Urinary bladder (tissue), 4 donors: ENCODE results near the gene EVX2. TPM values are rescaled to one million over a fixed set of nuclear protein-coding genes. Genes with fewer than 3 reads are reported as not detected.

Experiments
- DNase-seq: peaks from one replicate; pipeline ENCODE4 v3.0.0-alpha.2; 2015; ENCODE audit errors: extremely low spot score
- H3K27ac ChIP-seq: one replicate; pipeline ENCODE4 v1.5.1; 2013; ENCODE audit warnings: low read depth, mild to moderate bottlenecking, moderate library complexity
- H3K36me3 ChIP-seq: one replicate; pipeline ENCODE4 v1.6.1; 2013; ENCODE audit warnings: mild to moderate bottlenecking, moderate library complexity; ENCODE audit not compliant: insufficient read depth
- H3K4me1 ChIP-seq: one replicate; pipeline ENCODE4 v1.6.1; 2013; ENCODE audit warnings: mild to moderate bottlenecking, moderate library complexity; ENCODE audit not compliant: insufficient read depth
- H3K4me3 ChIP-seq: one replicate; pipeline ENCODE4 v1.5.1; 2013; ENCODE audit warnings: low read depth, low read length
- WGBS: extraction: QIAGEN DNeasy Blood & Tissue Kit; methylation state at CpG from one replicate; pipeline ENCODE4 v1.1.7; 2013; 5-methylcytosine and 5-hydroxymethylcytosine counted together
- polyA plus RNA-seq: library from polyadenylated mRNA; stranded (reverse); fragments of 200-250 nt; gene quantifications from one replicate; pipeline ENCODE4 v1.2.3, GENCODE V29; 2013
- total RNA-seq: library from RNA; depleted of rRNA; stranded (reverse); fragments of >200 nt; gene quantifications from one replicate; pipeline ENCODE4 v1.2.3, GENCODE V29; 2014
- donor health status: healthy with polysubstance abuse.
- donor health status: healthy.

The EVX2 gene
- total and polyA plus RNA-seq, 2 donors, result 0.05 to 1.9 TPM

DNA sequence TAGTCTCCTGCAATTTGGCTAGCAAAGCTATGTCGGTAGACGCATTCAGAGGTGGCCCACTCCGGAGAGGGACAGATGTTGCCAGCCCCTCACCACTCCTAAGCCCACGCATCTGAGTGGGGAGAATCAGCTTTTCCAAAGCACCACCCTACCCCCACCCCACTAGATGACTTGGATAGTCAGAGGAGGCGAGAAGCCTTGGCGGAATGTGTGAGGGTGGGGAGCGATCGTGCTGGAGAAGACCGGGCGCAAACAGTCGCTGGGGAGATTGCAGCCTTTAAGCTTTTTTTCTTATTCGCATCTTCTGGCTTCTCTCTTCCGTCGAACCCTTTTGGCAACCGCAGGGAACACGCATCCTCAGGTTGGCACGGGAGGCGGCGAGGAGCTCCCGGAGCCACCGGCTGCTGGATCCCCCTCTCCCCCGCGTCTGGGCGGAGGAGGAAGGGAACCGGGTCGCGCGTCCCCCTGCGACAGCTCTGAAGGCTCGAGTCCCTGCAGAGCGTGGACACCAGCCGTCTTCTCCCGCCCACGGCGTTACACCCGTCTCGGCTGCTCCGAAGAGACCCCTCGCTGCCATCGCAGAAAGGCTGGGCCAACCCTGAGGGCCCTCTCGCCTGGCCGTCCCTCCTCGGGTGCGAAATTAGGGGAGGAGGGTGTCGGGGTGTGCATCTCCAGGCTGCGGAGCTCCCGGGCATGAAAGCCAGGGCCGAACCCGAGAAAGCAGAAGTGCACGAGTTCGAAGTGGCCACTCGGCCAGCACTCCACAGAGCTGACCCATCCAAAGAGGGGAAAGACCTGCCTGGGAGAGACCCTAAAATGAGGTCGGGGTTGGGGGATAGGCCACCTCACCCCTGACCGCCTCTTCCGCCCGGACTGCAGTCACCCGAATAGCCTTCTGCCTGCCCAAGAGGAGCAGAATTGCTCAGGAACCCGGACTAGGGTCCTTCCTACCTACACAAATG, 12.2 kb downstream of the EVX2 start:
- Histone ChIP-seq H3K4me3 (no peak overlapping the region), H3K4me1 (no peaks in the 10 kb centered on the region), H3K27ac (no peak overlapping the region), H3K36me3 (no peaks in the 10 kb centered on the region)
- WGBS, result 51% methylated on average over 58 of the region's 58 CpGs
- DNase-seq, result no peak

DNA sequence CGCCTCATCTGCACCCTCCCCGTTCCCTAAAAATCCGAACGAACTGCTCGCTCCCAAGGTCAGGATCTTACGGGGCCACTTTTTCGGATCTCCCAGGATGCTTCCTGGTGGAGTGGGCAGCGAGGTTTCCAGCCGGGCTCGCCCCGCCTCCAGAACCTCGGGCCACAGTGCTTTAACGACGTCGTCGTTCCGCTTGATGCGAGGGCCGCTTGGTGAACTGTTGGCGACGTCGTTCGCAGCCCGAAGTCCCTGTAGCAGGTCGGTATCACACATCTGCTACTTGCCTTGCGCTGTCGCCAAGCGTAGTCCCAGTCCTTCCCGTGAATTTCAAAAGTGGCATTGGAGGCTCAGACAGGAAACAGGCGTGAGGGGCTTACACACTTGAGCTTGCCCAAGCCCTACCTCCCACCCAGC, 15.3 kb downstream of the EVX2 start:
- Histone ChIP-seq H3K4me1 (no peaks in the 10 kb centered on the region), H3K36me3 (no peaks in the 10 kb centered on the region), H3K4me3 (no peak overlapping the region), H3K27ac (no peak overlapping the region)
- WGBS, result 34% methylated on average over 30 of the region's 30 CpGs
- DNase-seq, result no peak

DNA sequence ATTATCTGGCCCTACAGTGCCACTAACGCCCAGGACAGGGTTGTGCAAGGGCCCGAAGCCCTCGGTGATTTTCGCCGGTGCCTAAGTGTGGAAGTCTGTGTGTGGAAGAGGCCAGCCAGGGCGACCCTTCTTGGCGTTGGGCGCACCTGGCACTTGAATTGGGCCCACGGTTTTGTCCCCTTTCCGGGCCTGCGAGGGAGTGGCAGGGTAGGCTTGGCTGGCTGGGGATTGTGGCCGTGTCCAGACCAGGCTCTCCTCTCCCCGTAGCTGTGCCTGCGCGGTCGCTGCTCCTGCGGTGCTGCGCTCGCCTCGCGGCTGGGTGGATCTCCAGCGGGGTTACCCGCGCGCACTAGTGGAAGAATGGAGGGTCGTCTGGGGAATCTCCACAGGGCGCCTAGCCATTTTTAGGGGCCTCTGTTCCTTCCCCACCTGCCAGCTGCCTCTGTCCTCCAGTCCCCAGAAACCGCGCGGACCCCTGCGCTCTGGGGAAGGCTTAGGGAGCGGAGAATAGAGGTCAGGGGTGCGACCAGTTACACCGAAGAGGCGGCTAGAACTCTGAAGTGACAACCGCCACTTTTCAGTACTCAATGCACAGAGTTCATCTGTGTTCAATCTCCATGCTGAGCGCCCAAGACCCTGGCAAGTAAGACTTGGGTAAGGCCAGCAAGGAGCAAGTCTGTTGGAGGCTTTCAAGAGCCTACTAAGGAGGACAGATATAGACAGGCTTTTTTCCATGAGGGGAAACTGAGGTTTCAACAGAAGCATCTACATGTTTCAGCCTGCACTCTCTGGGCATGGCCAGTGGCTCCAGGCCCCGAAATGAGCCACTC, 16.0 kb downstream of the EVX2 start:
- 50% methylated on average over 38 of the region's 38 CpGs for WGBS
- H3K27ac ChIP-seq, result no peak overlapping the region
- no peak for DNase-seq
- H3K4me3 ChIP-seq, result no peak overlapping the region
- H3K4me1 ChIP-seq, result no peaks in the 10 kb centered on the region
- H3K36me3 ChIP-seq, result no peaks in the 10 kb centered on the region

DNA sequence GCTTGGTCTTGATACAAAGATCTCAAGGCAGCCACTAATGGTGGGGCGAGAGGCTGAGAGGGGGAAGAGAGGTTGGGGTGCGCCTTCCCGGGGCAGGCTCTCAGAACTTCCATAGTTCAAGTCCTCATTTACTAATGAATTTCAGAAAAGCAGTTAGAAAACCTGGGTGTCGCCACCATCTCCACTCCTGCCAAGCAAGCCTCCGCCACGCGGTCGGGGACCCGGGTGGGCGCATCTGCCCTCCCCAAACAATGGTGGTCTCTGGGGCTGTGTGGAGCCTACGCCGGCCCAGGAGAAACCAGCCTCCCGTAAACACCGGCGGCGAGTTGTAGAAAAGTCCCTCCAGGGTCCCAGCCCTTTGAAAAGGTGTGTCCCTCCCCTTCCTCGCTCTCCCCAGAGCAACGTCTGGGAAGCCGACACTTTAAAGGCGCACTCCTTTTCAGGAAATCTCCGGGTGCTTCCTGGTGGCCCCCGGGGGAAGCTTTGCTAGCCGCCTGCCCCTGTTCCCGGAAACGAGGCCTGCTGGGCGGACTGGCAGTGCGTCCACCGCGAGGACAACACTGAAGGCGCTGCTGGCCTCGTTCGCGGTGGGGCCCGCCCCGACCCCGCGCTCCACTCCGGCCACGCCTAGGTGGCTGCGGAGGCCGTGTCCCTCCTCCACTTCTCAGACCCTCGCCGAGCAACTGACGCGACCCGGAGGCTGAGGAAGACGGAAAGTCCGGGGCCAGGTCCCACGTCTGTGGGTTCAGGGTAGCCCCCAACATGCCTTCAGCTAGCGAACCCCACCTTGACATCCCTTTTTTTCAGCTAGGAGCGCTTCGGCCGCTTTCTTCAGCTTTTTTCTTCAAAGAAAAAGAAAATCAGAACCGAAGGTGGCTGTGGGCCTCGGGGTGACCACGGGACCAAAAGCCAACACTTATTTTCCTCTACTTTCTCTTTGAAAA, 16.8 kb downstream of the EVX2 start:
- WGBS, result 44% methylated on average over 56 of the region's 56 CpGs

GRCh38 chr2:176063958-176064357, 19.8 kb downstream of the EVX2 start:
- Histone ChIP-seq H3K36me3 (no peaks in the 10 kb centered on the region), H3K4me3 (no peak overlapping the region), H3K27ac (no peak overlapping the region), H3K4me1 (no peaks in the 10 kb centered on the region)
- WGBS, result 54% methylated on average over 2 of the region's 2 CpGs
- DNase-seq, result no peak

More for the DNA sequence above, 16.8 kb downstream of the EVX2 start:
- no peaks in the 10 kb centered on the region for H3K4me1 ChIP-seq
- no peaks in the 10 kb centered on the region for H3K36me3 ChIP-seq
- H3K27ac ChIP-seq, result no peak overlapping the region
- no peak for DNase-seq
- H3K4me3 ChIP-seq, result peak overlapping the region; percentile 3

DNA sequence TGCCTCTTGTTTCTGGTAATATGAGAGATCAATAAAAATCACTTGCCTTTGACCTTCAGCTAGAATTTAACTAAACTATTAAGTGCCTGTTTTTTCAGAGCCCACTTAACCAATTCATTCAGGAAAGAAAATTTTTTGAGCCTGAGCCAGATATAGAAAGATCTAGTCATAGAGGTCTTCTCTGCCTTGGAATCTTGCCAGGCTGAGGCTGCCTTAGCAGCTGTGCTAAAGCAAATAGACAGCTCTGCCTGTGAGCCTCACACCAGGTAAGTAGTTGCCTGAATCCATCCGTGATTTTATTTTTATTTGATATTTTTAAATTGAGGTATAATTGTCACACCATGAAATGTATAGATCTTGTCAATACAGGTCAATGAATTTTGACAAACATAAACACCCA, 27.4 kb downstream of the EVX2 start:
- WGBS, result 15% methylated on average over 1 of the region's 1 CpG
- no peak overlapping the region for H3K27ac ChIP-seq
- H3K36me3 ChIP-seq, result no peaks in the 10 kb centered on the region
- no peak overlapping the region for H3K4me3 ChIP-seq
- H3K4me1 ChIP-seq, result no peaks in the 10 kb centered on the region
- DNase-seq, result no peak

DNA sequence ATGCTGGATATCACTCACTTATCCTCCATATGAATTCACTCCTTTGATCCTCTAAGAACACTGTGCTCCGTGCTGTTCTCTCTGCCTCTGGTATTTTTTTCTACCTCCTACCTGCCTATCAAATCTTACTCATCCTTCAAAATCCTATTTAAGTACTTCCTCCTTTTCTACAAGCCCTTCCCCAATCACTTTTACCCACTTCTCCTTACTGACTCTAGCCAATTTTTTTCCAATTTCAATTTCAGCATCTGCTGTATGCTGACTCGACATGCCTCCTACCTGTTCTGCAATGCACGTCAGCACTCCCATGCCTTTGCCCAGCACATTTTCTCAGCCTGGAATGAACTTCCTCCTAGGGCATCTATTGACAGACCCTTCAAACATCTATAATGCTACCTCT, 44.4 kb downstream of the EVX2 start:
- Histone ChIP-seq H3K27ac (no peak overlapping the region), H3K36me3 (no peaks in the 10 kb centered on the region), H3K4me1 (no peaks in the 10 kb centered on the region), H3K4me3 (no peak overlapping the region)
- DNase-seq, result no peak
- 49% methylated on average over 3 of the region's 3 CpGs for WGBS

DNA sequence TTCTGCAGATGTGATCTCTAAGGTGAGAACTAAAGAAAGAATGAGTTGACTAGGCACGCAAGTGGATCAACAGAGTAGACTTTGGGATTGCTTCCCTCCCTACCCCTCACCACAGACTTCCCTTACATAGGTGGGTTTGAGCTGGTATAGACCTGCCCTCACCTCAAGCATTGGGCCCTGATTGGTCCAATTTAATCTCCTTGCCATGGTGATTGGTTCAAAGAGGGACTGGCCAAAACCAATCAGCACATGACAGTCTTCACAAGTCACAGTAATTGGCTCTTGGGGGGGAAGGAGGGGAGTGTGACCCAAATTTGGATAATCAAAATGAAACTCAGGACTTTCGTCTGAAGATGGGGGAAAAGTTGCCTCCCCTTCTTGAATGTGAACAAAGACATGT, 45.1 kb downstream of the EVX2 start:
- Histone ChIP-seq H3K4me3 (no peak overlapping the region), H3K27ac (no peak overlapping the region), H3K4me1 (no peaks in the 10 kb centered on the region), H3K36me3 (no peaks in the 10 kb centered on the region)
- no peak for DNase-seq
- WGBS, result 82% methylated on average over 2 of the region's 2 CpGs

DNA sequence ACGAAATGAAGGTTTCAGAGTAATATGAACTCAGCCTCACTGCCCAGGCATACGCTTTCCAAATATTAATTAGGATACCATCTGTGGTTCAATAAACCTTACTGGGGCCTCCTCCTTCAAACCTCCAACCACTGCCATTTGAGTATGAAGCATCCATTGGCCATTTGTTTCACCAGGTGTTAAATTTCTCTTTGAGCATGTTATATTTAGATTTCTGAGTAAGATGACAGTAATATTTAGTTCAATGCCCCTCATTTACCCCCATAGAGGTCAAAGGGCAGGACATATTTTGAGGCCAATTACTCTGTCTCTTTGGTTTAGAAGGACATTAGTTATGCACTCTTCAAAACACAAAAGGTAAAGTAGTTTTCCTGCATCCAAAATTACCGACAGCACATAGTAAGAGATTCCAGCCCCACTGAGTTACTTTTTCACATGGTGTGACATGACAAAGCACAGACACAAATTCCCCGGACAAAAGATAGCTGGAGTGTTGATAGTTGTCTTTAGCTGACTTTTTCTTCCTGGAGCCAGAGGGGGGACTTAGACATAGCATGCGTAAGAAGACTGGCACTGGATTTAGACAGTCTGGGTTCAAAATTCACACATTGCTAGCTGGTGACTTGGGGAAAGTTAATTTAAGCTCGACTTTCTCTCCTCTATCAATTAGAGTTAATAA, 48.6 kb downstream of the EVX2 start:
- Histone ChIP-seq H3K36me3 (no peaks in the 10 kb centered on the region), H3K4me1 (no peaks in the 10 kb centered on the region), H3K27ac (no peak overlapping the region), H3K4me3 (no peak overlapping the region)
- 41% methylated on average over 6 of the region's 6 CpGs for WGBS
- no peak for DNase-seq

GRCh38 chr2:176027806-176028205, 56.0 kb downstream of the EVX2 start:
- Histone ChIP-seq H3K4me3 (no peak overlapping the region), H3K36me3 (no peaks in the 10 kb centered on the region), H3K27ac (no peak overlapping the region), H3K4me1 (no peaks in the 10 kb centered on the region)
- DNase-seq, result no peak
- 64% methylated on average over 2 of the region's 2 CpGs for WGBS
